Activated CD4-positive, alpha-beta T cell treated with anti-CD3 and anti-CD28 coated beads, Interleukin-2, amount 50 U/mL, for 24 hours (primary cell): Measurements from ENCODE around the gene SPOCK1.

Experiments
- DNase-seq, 2 donors: peaks; one replicate each; pipeline ENCODE4 v3.0.0-alpha.2; 2020; ENCODE audit warnings: low read depth in 1 of 2, low spot score in 1 of 2

Gene SPOCK1

DNA sequence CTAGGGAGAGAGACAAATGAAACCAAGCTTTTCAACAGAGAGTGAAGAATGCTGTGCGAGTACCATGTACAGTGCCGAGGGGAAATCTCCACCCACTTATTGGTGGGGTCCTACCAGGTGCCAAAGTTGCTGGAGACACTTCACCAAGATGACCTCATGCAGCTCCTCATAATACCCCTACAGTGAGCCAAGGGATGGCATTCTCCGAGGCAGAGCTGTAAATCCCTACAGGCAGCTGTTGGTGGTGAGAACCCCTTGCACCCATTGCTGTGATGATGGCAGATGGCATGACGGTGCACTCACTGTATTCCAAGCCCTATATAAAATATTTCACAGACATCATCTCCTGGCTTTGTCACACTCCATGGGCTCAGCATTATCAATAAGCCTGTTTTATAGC lies 464.9 kb downstream of the SPOCK1 start:
- no peak for DNase-seq

DNA sequence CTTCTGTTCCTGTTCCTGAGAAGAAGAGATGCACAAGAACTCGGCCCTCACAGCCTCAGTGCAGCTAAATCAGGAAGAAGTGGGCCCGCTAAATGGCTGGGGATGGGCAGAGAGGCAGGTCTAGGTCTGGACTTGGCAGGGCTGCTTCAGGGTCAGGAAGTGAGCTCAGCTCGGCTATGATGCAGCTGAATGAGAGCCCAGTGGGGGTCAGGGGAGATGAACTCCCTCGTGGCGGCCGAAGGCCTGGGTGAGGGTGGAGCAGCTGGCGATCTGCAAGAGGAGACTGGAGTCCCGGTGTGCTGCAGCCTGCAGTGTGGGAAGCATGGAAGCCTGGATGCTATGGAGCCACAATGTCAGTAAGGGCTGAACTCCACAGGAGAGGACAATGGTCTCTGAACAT lies 466.2 kb downstream of the SPOCK1 start:
- DNase-seq: no peak

DNA sequence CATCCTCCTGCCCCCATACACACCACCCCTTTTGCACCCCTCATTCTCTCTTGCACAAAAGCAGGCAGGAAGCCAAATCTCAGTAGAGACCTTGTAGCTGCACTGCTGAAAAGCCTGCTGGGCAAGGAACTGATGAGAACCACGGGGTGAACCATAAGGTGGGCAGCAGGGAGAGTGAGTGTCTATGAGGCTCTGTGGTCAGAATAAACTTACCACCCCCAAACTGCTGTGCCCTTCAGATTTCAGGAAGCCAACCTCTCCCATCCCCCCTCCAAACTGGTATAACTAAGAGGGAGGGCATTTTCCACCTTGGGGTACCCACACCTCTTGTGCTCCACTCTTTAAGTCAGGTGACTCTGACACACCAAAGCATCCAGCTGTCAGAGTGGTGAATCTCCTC lies 471.4 kb downstream of the SPOCK1 start:
- no peak for DNase-seq

- DNase-seq: no peak
Measured at GRCh38 chr5:137026296-137026695, 472.8 kb downstream of the SPOCK1 start.

- DNase-seq: no peak
Measured at GRCh38 chr5:137024044-137024443, 475.1 kb downstream of the SPOCK1 start.

DNA sequence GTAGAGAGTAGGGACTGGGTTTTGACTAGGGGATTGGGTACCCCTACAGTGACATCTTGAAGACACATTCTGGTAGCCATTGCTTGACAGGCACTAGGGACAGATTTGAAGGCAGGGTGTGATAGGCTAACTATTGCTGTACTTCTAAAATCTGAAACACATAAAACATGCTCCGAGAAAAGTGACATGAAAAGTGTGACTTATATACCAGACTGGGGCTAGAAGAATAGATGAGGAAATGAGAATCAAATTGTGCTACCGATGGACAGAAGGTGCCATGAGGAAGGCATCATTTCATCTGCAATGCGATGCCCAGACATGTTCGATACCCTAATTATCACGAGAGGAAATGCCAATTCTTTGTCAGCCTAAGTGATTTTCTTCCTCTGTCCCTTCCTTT lies 475.8 kb downstream of the SPOCK1 start:
- DNase-seq: no peak

- no peak for DNase-seq
Measured at GRCh38 chr5:137022725-137023124, 476.4 kb downstream of the SPOCK1 start.

DNA sequence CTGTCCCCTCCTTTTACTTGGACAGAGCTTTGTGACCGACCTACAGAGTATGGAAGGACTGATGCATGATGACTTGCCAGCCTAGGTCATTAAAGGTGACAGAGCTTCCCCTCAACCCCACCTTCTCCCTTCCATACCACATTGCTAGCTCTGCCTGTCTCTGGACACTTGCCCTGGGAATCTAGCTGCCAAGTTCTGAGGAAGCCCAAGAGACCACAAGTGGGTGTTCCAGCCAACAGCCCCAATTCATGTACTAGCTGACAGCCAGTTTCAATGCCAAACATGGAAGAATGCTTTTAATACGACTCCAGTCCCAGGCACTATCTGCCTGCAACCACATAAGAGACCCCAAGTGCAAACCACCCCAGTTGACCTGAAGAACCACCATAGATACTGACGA lies 477.1 kb downstream of the SPOCK1 start:
- DNase-seq: no peak

GRCh38 chr5:137019229-137019628 lies 479.9 kb downstream of the SPOCK1 start:
- no peak for DNase-seq

DNA sequence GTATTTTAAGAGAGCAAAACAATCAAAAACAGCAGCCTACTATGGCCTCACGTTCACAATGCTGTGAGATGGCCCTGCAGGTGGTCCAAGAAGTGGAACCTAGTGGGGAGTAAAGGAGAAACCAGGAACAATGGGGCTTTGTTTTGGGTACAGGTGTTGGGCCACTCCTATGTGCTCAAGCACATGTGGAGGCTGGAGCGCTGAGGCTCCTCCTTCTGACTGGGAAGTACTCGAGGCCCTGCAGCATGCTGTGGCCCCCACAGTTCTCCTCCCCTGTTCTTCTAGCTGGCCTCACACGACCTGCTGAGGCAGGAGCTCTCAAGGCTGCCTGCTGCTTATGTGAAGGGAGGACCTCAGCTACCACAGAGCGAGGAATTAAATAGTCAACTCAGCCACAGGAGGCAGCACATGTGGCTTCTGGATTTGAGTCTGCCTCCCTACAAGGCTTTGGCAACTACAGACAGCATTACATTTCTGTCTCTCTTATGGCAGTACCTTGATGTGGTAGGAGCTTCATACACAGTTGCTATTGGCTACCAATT lies 482.3 kb downstream of the SPOCK1 start:
- no peak for DNase-seq

DNA sequence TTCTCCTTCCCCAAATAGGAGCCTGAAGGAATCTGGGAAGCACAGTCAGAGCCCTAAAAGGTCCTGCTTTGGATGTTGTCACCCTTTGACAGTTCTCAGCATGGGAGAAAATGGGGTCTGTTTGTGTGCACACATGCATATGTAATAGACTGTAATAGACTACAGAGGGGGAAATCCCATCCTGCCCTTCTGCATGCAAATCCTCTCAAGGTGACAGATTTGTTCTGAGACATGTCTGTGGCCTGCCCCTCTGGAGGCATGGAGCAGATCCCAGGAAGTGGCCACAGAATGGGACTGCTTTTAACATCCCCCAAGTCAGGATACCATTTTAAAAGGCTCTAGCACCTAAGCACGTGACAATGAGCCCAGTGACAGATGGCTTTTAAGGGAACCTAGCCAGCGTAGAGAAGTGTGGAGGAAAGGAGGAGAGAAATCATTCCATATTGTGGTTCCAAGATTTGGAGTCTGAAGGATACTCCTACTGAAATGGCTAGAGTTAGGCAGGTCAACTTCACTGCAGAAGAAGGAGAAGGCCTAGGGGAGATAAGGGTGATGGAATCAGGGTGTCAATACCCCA lies 483.5 kb downstream of the SPOCK1 start:
- no peak for DNase-seq

- DNase-seq: no peak
Measured at GRCh38 chr5:137014731-137015130, 484.4 kb downstream of the SPOCK1 start.

- DNase-seq: no peak
Measured at GRCh38 chr5:137010226-137010625, 488.9 kb downstream of the SPOCK1 start.

GRCh38 chr5:137004279-137004678 lies 494.8 kb downstream of the SPOCK1 start:
- DNase-seq: no peak

GRCh38 chr5:137001026-137001569 lies 498.0 kb downstream of the SPOCK1 start:
- no peak for DNase-seq

GRCh38 chr5:136999787-137000186 lies 499.3 kb downstream of the SPOCK1 start:
- no peak for DNase-seq

DNA sequence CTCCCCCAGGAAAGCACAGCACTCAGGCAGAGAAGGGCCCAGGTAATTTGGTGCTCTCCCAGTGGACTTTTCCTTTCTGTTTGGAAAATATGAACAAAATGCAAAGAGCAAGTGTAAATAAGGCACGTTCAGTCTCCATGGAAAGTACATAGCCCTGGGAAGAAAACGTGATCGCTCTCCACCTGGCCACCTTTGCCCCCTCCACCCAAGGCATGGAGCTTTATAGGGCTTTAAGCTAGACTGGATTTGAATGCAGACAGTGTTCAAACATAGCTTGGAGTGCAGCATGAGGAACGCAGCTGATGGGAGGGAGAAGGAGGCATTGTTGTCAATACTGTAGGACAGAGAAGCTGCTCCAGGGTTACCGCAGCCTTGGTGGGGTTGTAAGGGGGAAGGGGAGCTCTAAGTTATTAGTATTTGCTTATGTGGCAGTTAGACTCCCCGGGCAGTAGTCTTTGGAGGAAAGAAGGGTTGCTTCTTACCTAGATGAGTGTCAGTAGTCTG lies 500.2 kb downstream of the SPOCK1 start:
- no peak for DNase-seq

GRCh38 chr5:136994154-136994553 lies 505.0 kb downstream of the SPOCK1 start:
- DNase-seq: no peak

GRCh38 chr5:136992796-136993489 lies 506.2 kb downstream of the SPOCK1 start:
- DNase-seq: no peak

DNA sequence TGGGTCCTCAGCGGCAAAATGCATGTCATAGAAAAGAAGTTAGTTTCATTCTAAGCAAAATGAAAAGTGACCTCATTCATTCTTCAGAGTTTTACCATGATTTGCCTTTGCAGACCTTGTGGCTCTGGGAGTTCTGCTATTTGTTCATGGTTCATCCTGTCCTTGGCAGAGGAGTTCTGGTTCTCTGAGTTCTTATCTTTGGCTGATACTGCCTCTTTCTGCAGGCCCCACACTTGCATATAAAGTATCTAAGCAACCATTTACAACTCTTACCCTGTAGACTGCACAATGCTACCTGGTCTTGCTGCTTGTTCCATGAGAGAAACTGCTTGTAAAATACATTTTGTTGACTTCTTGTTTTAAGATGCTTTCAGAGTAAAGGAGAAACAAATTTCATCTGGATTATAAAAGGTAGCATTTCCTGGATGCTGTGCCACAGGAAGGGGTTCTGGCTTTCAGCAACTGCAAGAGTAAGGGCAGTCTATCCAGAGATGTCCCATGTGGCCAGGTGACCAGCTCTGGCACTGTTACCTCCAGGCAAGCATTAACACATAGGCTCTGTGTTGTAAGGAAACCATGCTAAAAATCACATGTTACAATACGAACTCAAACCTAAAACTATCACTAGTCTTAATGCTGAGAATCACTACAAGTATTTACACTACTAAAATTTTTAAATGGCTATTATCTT lies 513.2 kb downstream of the SPOCK1 start:
- no peak for DNase-seq

- DNase-seq: no peak
Measured at GRCh38 chr5:136984772-136985446, 514.2 kb downstream of the SPOCK1 start.
